Neural progenitor cell (in vitro differentiated cells): ENCODE measurements around the gene OLFML2A. TPM values are rescaled to one million over a fixed set of nuclear protein-coding genes. Genes with fewer than 3 reads are reported as not detected.
A peak's percentile ranks its signal among the peaks of the same experiment; 100 is the strongest.

Experiments used
- DNase-seq: peaks from one replicate; pipeline ENCODE4 v3.0.0-alpha.2; 2016; ENCODE audit warnings: low spot score
- H2AFZ ChIP-seq: fragments of 200-600 bp; sonication (generic); replicated peaks from 2 replicates; pipeline ENCODE4 v1.6.1; 2016; ENCODE audit warnings: antibody characterized with exemption
- H3F3A ChIP-seq: fragments of 200-600 bp; sonication (generic); 2 replicates; pipeline ENCODE4 v1.6.1; 2016; ENCODE audit warnings: antibody characterized with exemption, low read depth
- H3K27ac ChIP-seq: fragments of 200-600 bp; sonication (generic); 2 replicates; pipeline ENCODE4 v1.5.1; 2016; ENCODE audit warnings: mild to moderate bottlenecking
- H3K27me3 ChIP-seq: fragments of 200-600 bp; sonication (generic); 2 replicates; pipeline ENCODE4 v1.6.1; 2016; ENCODE audit warnings: mild to moderate bottlenecking, moderate library complexity
- H3K36me3 ChIP-seq: fragments of 200-600 bp; sonication (generic); 2 replicates; pipeline ENCODE4 v1.5.1; 2016
- H3K4me1 ChIP-seq: fragments of 200-600 bp; sonication (generic); 2 replicates; pipeline ENCODE4 v1.6.1; 2016; ENCODE audit warnings: mixed run types
- H3K4me2 ChIP-seq: fragments of 200-600 bp; sonication (generic); 2 replicates; pipeline ENCODE4 v1.6.1; 2016
- H3K4me3 ChIP-seq: fragments of 200-600 bp; sonication (generic); 2 replicates; pipeline ENCODE4 v1.5.1; 2016
- H3K79me2 ChIP-seq: fragments of 200-600 bp; sonication (generic); 2 replicates; pipeline ENCODE4 v1.6.1; 2016; ENCODE audit warnings: low read depth
- H3K9ac ChIP-seq: fragments of 200-600 bp; sonication (generic); 2 replicates; pipeline ENCODE4 v1.6.1; 2016
- H3K9me3 ChIP-seq: fragments of 200-600 bp; sonication (generic); 2 replicates; pipeline ENCODE4 v1.5.1; 2016; ENCODE audit warnings: low read depth
- H4K20me1 ChIP-seq: fragments of 200-600 bp; sonication (generic); 2 replicates; pipeline ENCODE4 v1.6.1; 2016; ENCODE audit warnings: low read depth
- H3K27ac Mint-ChIP-seq: 3 replicates; pipeline ENCODE4 v1.8.0; 2021; ENCODE audit warnings: mixed read lengths
- H3K27me3 Mint-ChIP-seq: 2 replicates; pipeline ENCODE4 v1.8.0; 2022; ENCODE audit warnings: low read depth, mild to moderate bottlenecking, inconsistent platforms, moderate library complexity, mixed read lengths; ENCODE audit not compliant: insufficient read depth
- H3K36me3 Mint-ChIP-seq: 3 replicates; pipeline ENCODE4 v1.8.0; 2021; ENCODE audit warnings: mixed read lengths
- H3K4me1 Mint-ChIP-seq: 3 replicates; pipeline ENCODE4 v1.8.0; 2021; ENCODE audit warnings: mixed read lengths
- H3K4me3 Mint-ChIP-seq: 3 replicates; pipeline ENCODE4 v1.8.0; 2021; ENCODE audit warnings: mild to moderate bottlenecking, moderate library complexity, mixed read lengths
- H3K9me3 Mint-ChIP-seq: 3 replicates; pipeline ENCODE4 v1.8.0; 2020; ENCODE audit warnings: mixed read lengths
- CTCF ChIP-seq: fragments of 200-600 bp; sonication (generic); IDR thresholded peaks from 2 replicates; pipeline ENCODE4 v1.5.1; 2017; ENCODE audit warnings: antibody characterized with exemption, mild to moderate bottlenecking
- EZH2 ChIP-seq: fragments of 200-600 bp; sonication (generic); IDR thresholded peaks from 2 replicates; pipeline ENCODE4 v1.6.1; 2017; ENCODE audit warnings: antibody characterized with exemption, mild to moderate bottlenecking, moderate library complexity
- EZH2phosphoT487 ChIP-seq: fragments of 200-600 bp; sonication (generic); IDR thresholded peaks from 2 replicates; pipeline ENCODE4 v1.6.1; 2017; ENCODE audit warnings: antibody characterized with exemption
- total RNA-seq: library from RNA; depleted of rRNA; stranded (reverse); fragments of >200 nt; gene quantifications from 2 replicates; pipeline ENCODE4 v1.2.3, GENCODE V29; 2015; ENCODE audit warnings: low replicate concordance

The OLFML2A gene
- total RNA-seq, 1 donor from 2014 or later, result 3.1 TPM

GRCh38 chr9:124810663-124811355, 33.9 kb downstream of the OLFML2A start:
- H3K79me2 ChIP-seq, result no peaks in the 10 kb centered on the region
- H3K36me3 ChIP-seq, result no peaks in the 10 kb centered on the region
- no peaks in the 10 kb centered on the region for H3K36me3 Mint-ChIP-seq
- H3K4me1 Mint-ChIP-seq, result peaks cover 47% of the 10 kb centered on the region
- peak overlapping the region; percentile 59 for H3K4me2 ChIP-seq
- no peaks in the 10 kb centered on the region for H3K9me3 Mint-ChIP-seq
- H4K20me1 ChIP-seq, result no peaks in the 10 kb centered on the region
- peaks cover 3% of the 10 kb centered on the region for H3K27me3 Mint-ChIP-seq
- peaks cover 24% of the 10 kb centered on the region for H3F3A ChIP-seq
- DNase-seq, result peak; percentile 76
- H3K9me3 ChIP-seq, result no peaks in the 10 kb centered on the region
- no peak overlapping the region for H3K27ac ChIP-seq
- no peaks in the 10 kb centered on the region for H3K27me3 ChIP-seq
- peaks cover 29% of the 10 kb centered on the region for H3K4me1 ChIP-seq
- peak overlapping the region; percentile 97 for H3K27ac Mint-ChIP-seq
- H2AFZ ChIP-seq, result peak overlapping the region; percentile 52
- H3K4me3 Mint-ChIP-seq, result peak overlapping the region; percentile 60
- TF ChIP-seq EZH2phosphoT487 (no peak), EZH2 (no peak), CTCF (peak; percentile 19)
- no peak overlapping the region for H3K4me3 ChIP-seq
- no peak overlapping the region for H3K9ac ChIP-seq

DNA sequence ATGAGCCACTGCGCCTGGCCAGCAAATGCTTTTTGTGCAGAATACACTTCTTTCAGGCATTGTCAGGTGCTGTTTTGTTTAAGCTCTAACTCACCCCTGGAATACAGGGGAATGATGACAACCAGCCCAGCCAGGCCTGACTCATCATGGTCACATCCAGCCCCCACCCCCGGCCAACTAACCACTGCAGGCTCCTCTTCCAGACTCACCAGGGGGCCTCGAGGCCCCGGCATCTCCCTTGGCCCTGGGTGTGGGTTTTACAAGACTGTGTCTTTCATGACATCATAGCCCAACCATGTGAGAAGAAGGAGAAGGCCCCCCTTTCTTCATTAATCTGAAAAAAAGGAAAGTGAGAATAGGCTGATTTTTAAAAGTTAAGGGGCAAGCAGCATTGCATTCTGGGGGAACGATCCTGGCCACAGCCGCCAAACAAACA, 35.5 kb downstream of the OLFML2A start:
- no peak overlapping the region for H3K4me3 ChIP-seq
- no peaks in the 10 kb centered on the region for H3K27me3 ChIP-seq
- peaks cover 24% of the 10 kb centered on the region for H3F3A ChIP-seq
- H3K9me3 ChIP-seq, result no peaks in the 10 kb centered on the region
- H3K27me3 Mint-ChIP-seq, result peaks cover 3% of the 10 kb centered on the region
- TF ChIP-seq EZH2, result no peak
- no peak for TF ChIP-seq EZH2phosphoT487
- no peak for TF ChIP-seq CTCF
- H3K79me2 ChIP-seq, result no peaks in the 10 kb centered on the region
- H3K4me1 Mint-ChIP-seq, result peaks cover 52% of the 10 kb centered on the region
- peak overlapping the region; percentile 83 for H3K27ac Mint-ChIP-seq
- no peak overlapping the region for H3K4me2 ChIP-seq
- no peak overlapping the region for H2AFZ ChIP-seq
- peak; percentile 16 for DNase-seq
- H4K20me1 ChIP-seq, result no peaks in the 10 kb centered on the region
- H3K36me3 ChIP-seq, result no peaks in the 10 kb centered on the region
- H3K4me1 ChIP-seq, result peaks cover 29% of the 10 kb centered on the region
- H3K4me3 Mint-ChIP-seq, result no peak overlapping the region
- no peaks in the 10 kb centered on the region for H3K36me3 Mint-ChIP-seq
- H3K27ac ChIP-seq, result no peak overlapping the region
- H3K9ac ChIP-seq, result no peak overlapping the region
- no peaks in the 10 kb centered on the region for H3K9me3 Mint-ChIP-seq

DNA sequence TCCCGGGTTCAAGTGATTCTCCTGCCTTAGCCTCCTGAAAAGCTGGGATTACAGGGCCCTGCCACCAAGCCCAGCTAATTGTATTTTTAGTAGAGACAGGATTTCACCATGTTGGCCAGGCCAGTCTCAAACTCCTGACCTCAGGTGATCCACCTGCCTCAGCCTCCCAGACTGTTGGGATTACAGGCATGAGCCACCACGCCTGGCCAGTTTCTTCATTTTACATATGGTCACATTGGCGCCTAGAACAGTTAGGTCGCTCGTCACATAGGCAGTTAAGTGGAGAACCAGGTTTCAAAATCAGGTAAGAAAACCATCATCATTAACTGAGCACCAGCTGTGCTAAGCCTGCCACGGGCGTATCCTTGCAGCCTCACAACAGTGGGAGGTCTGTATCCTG, 36.1 kb downstream of the OLFML2A start:
- no peak overlapping the region for H3K27ac Mint-ChIP-seq
- no peaks in the 10 kb centered on the region for H3K27me3 ChIP-seq
- H3K4me1 Mint-ChIP-seq, result peaks cover 53% of the 10 kb centered on the region
- no peak overlapping the region for H3K4me3 Mint-ChIP-seq
- H3K27ac ChIP-seq, result no peak overlapping the region
- H3K9ac ChIP-seq, result no peak overlapping the region
- no peak overlapping the region for H3K4me2 ChIP-seq
- H3K79me2 ChIP-seq, result no peaks in the 10 kb centered on the region
- no peaks in the 10 kb centered on the region for H4K20me1 ChIP-seq
- H3K36me3 ChIP-seq, result no peaks in the 10 kb centered on the region
- H3K4me3 ChIP-seq, result no peak overlapping the region
- no peaks in the 10 kb centered on the region for H3K36me3 Mint-ChIP-seq
- no peak for DNase-seq
- no peak for TF ChIP-seq EZH2phosphoT487
- no peak for TF ChIP-seq EZH2
- no peak for TF ChIP-seq CTCF
- peaks cover 29% of the 10 kb centered on the region for H3K4me1 ChIP-seq
- no peaks in the 10 kb centered on the region for H3K27me3 Mint-ChIP-seq
- H3K9me3 Mint-ChIP-seq, result no peaks in the 10 kb centered on the region
- peaks cover 24% of the 10 kb centered on the region for H3F3A ChIP-seq
- H2AFZ ChIP-seq, result no peak overlapping the region
- no peaks in the 10 kb centered on the region for H3K9me3 ChIP-seq
